Forelimb muscle (tissue), 1 donor: Measurements from ENCODE around the gene OR13C5. TPM values are rescaled to one million over a fixed set of nuclear protein-coding genes. Genes with fewer than 3 reads are reported as not detected.

ENCODE experiments used
- DNase-seq: peaks from one replicate; pipeline ENCODE4 v3.0.0-alpha.2; 2013; ENCODE audit warnings: low read depth
- polyA plus RNA-seq: library from polyadenylated mRNA; unstranded; fragments of 120-200 nt; gene quantifications from one replicate; pipeline ENCODE4 v1.2.1, GENCODE V29; 2013; ENCODE audit not compliant: insufficient read length

Gene OR13C5
- polyA plus RNA-seq, 1 donor, result not detected

GRCh38 chr9:104553261-104553660 is 46.0 kb downstream of the OR13C5 start:
- DNase-seq, result no peak

Other genes starting within 250 kb of the OR13C5 start
- not detected for gene OR13F1, start 95.2 kb downstream of the OR13C5 start, polyA plus RNA-seq
- gene OR13C4, start 72.2 kb downstream of the OR13C5 start, polyA plus RNA-seq, result not detected
- gene OR13C3, start 62.6 kb downstream of the OR13C5 start, polyA plus RNA-seq, result not detected
- not detected for gene OR13C8, start 30.2 kb downstream of the OR13C5 start, polyA plus RNA-seq
- not detected for gene OR13C2, start 6.2 kb upstream of the OR13C5 start, polyA plus RNA-seq
- not detected for gene OR13C9, start 18.8 kb upstream of the OR13C5 start, polyA plus RNA-seq
- gene OR13D1, start 95.1 kb upstream of the OR13C5 start, polyA plus RNA-seq, result not detected
- gene NIPSNAP3A, start 148.3 kb upstream of the OR13C5 start, polyA plus RNA-seq, result 54.8 TPM
- gene NIPSNAP3B, start 164.7 kb upstream of the OR13C5 start, polyA plus RNA-seq, result 24.6 TPM